SJSA1 (cell line): ENCODE data around the gene SELENON. TPM values are rescaled to one million over a fixed set of nuclear protein-coding genes. Genes with fewer than 3 reads are reported as not detected.
"Not testable (repeated sequence)": the region's sequence is repeated elsewhere in the genome, so short reads cannot be mapped to it uniquely, and the experiment has no call there.

Source experiments
- DNase-seq, 2 experiments: peaks; one replicate each; pipeline ENCODE4 v3.0.0-alpha.2; 2015 to 2020; ENCODE audit warnings: low spot score in 2 of 2, low read depth in 1 of 2
- H3K27ac ChIP-seq: fragments of 250-450 bp; sonication (Bioruptor Pico); 2 replicates; pipeline ENCODE4 v1.5.1; 2020; ENCODE audit warnings: mild to moderate bottlenecking, moderate library complexity
- H3K27me3 ChIP-seq: fragments of 250-450 bp; sonication (Bioruptor Pico); replicated peaks from 2 replicates; pipeline ENCODE4 v1.5.1; 2020; ENCODE audit warnings: mild to moderate bottlenecking, moderate library complexity
- H3K36me3 ChIP-seq: fragments of 250-450 bp; sonication (Bioruptor Pico); 2 replicates; pipeline ENCODE4 v1.5.1; 2020; ENCODE audit warnings: mild to moderate bottlenecking
- H3K4me1 ChIP-seq: fragments of 250-450 bp; sonication (Bioruptor Pico); replicated peaks from 2 replicates; pipeline ENCODE4 v1.6.1; 2021; ENCODE audit warnings: mild to moderate bottlenecking
- H3K4me3 ChIP-seq: fragments of 250-450 bp; sonication (Bioruptor Pico); 2 replicates; pipeline ENCODE4 v1.5.1; 2020; ENCODE audit warnings: mild to moderate bottlenecking
- H3K9me3 ChIP-seq: fragments of 250-450 bp; sonication (Bioruptor Pico); replicated peaks from 2 replicates; pipeline ENCODE4 v1.5.1; 2020; ENCODE audit warnings: mild to moderate bottlenecking
- total RNA-seq: library from RNA; depleted of rRNA; stranded (reverse); fragments of >200 nt; shearing (Covaris generic); gene quantifications from 2 replicates; pipeline ENCODE4 v1.2.3, GENCODE V29; 2014

SELENON gene
- total RNA-seq, 1 experiment from 2014 or later: 26.0 TPM

GRCh38 chr1:25829046-25829445 is 29.1 kb downstream of the SELENON start:
- Histone ChIP-seq H3K9me3 (no peaks in the 10 kb centered on the region), H3K27ac (no peak overlapping the region), H3K4me1 (no peaks in the 10 kb centered on the region), H3K27me3 (no peaks in the 10 kb centered on the region), H3K4me3 (no peak overlapping the region), H3K36me3 (peaks cover 88% of the 10 kb centered on the region)
- DNase-seq: no peak

- peaks cover 90% of the 10 kb centered on the region for H3K36me3 ChIP-seq
Measured at GRCh38 chr1:25831569-25832196, 31.7 kb downstream of the SELENON start.

GRCh38 chr1:25832336-25833037 is 32.5 kb downstream of the SELENON start:
- no peak for DNase-seq
- no peaks in the 10 kb centered on the region for H3K27me3 ChIP-seq
- H3K4me3 ChIP-seq: no peak overlapping the region
- H3K36me3 ChIP-seq: peaks cover 83% of the 10 kb centered on the region
- no peak overlapping the region for H3K27ac ChIP-seq
- H3K9me3 ChIP-seq: no peaks in the 10 kb centered on the region
- H3K4me1 ChIP-seq: no peaks in the 10 kb centered on the region

More at GRCh38 chr1:25831569-25832196, 31.7 kb downstream of the SELENON start:
- Histone ChIP-seq H3K27ac (no peak overlapping the region), H3K4me1 (no peaks in the 10 kb centered on the region), H3K9me3 (no peaks in the 10 kb centered on the region), H3K4me3 (no peak overlapping the region), H3K27me3 (no peaks in the 10 kb centered on the region)
- no peak for DNase-seq

GRCh38 chr1:25833158-25833557 is 33.2 kb downstream of the SELENON start:
- H3K9me3 ChIP-seq: no peaks in the 10 kb centered on the region
- no peaks in the 10 kb centered on the region for H3K27me3 ChIP-seq
- no peaks in the 10 kb centered on the region for H3K4me1 ChIP-seq
- no peak overlapping the region for H3K27ac ChIP-seq
- DNase-seq: no peak
- H3K36me3 ChIP-seq: peaks cover 77% of the 10 kb centered on the region
- no peak overlapping the region for H3K4me3 ChIP-seq

- H3K36me3 ChIP-seq: peaks cover 59% of the 10 kb centered on the region
- no peaks in the 10 kb centered on the region for H3K9me3 ChIP-seq
- H3K27ac ChIP-seq: no peak overlapping the region
- H3K4me1 ChIP-seq: no peaks in the 10 kb centered on the region
- H3K4me3 ChIP-seq: no peak overlapping the region
- no peaks in the 10 kb centered on the region for H3K27me3 ChIP-seq
- DNase-seq: no peak
Measured at GRCh38 chr1:25834894-25835293, 34.9 kb downstream of the SELENON start.

- no peaks in the 10 kb centered on the region for H3K4me1 ChIP-seq
- H3K27me3 ChIP-seq: no peaks in the 10 kb centered on the region
Measured at GRCh38 chr1:25836695-25837094, 36.7 kb downstream of the SELENON start.

GRCh38 chr1:25837262-25837875 is 37.4 kb downstream of the SELENON start:
- DNase-seq: no peak
- H3K4me1 ChIP-seq: no peaks in the 10 kb centered on the region
- H3K27me3 ChIP-seq: no peaks in the 10 kb centered on the region

More at GRCh38 chr1:25836695-25837094, 36.7 kb downstream of the SELENON start:
- H3K27ac ChIP-seq: no peak overlapping the region
- DNase-seq: no peak
- H3K4me3 ChIP-seq: no peak overlapping the region
- H3K9me3 ChIP-seq: no peaks in the 10 kb centered on the region
- H3K36me3 ChIP-seq: peaks cover 41% of the 10 kb centered on the region

GRCh38 chr1:25839808-25840207 is 39.8 kb downstream of the SELENON start:
- H3K36me3 ChIP-seq: peaks cover 10% of the 10 kb centered on the region
- H3K4me3 ChIP-seq, H3K27ac ChIP-seq, H3K27me3 ChIP-seq, H3K4me1 ChIP-seq, DNase-seq, H3K9me3 ChIP-seq: not testable (repeated sequence)

More at GRCh38 chr1:25837262-25837875, 37.4 kb downstream of the SELENON start:
- H3K36me3 ChIP-seq: peaks cover 34% of the 10 kb centered on the region
- no peak overlapping the region for H3K27ac ChIP-seq
- H3K9me3 ChIP-seq: no peaks in the 10 kb centered on the region
- H3K4me3 ChIP-seq: no peak overlapping the region

- H3K9me3 ChIP-seq: no peaks in the 10 kb centered on the region
Measured at GRCh38 chr1:25843483-25843882, 43.5 kb downstream of the SELENON start.

GRCh38 chr1:25844536-25845337 is 44.7 kb downstream of the SELENON start:
- H3K36me3 ChIP-seq: no peaks in the 10 kb centered on the region
- H3K4me1 ChIP-seq: no peaks in the 10 kb centered on the region; the same call in 1 of the 2 replicates
- no peaks in the 10 kb centered on the region for H3K9me3 ChIP-seq
- no peaks in the 10 kb centered on the region for H3K27me3 ChIP-seq
- DNase-seq: no peak
- no peak overlapping the region for H3K27ac ChIP-seq
- H3K4me3 ChIP-seq: no peak overlapping the region

More at GRCh38 chr1:25843483-25843882, 43.5 kb downstream of the SELENON start:
- Histone ChIP-seq H3K4me3 (no peak overlapping the region), H3K27me3 (no peaks in the 10 kb centered on the region), H3K27ac (no peak overlapping the region), H3K4me1 (no peaks in the 10 kb centered on the region), H3K36me3 (no peaks in the 10 kb centered on the region)
- no peak for DNase-seq

- no peak for DNase-seq
- H3K9me3 ChIP-seq: no peaks in the 10 kb centered on the region
- H3K36me3 ChIP-seq: no peaks in the 10 kb centered on the region
- H3K27ac ChIP-seq: no peak overlapping the region
- H3K4me1 ChIP-seq: no peaks in the 10 kb centered on the region; the same call in 1 of the 2 replicates
- no peak overlapping the region for H3K4me3 ChIP-seq
- no peaks in the 10 kb centered on the region for H3K27me3 ChIP-seq
Measured at GRCh38 chr1:25845664-25846063, 45.7 kb downstream of the SELENON start.

GRCh38 chr1:25847929-25848328 is 47.9 kb downstream of the SELENON start:
- Histone ChIP-seq H3K4me1 (no peaks in the 10 kb centered on the region; the same call in 1 of the 2 replicates), H3K9me3 (no peaks in the 10 kb centered on the region), H3K36me3 (0 out of 2 replicates have a peak, but pooled peaks cover 1% of the 10 kb centered on the region), H3K4me3 (no peak overlapping the region), H3K27me3 (no peaks in the 10 kb centered on the region), H3K27ac (no peak overlapping the region)
- no peak for DNase-seq

GRCh38 chr1:25848531-25848930 is 48.5 kb downstream of the SELENON start:
- no peak for DNase-seq
- Histone ChIP-seq H3K4me3 (no peak overlapping the region), H3K27me3 (no peaks in the 10 kb centered on the region), H3K4me1 (no peaks in the 10 kb centered on the region; the same call in 1 of the 2 replicates), H3K27ac (no peak overlapping the region), H3K36me3 (0 out of 2 replicates have a peak, but pooled peaks cover 2% of the 10 kb centered on the region), H3K9me3 (no peaks in the 10 kb centered on the region)
